K562 (cell line): ENCODE results near the gene DGAT2. TPM values are rescaled to one million over a fixed set of nuclear protein-coding genes. Genes with fewer than 3 reads are reported as not detected.
A peak's percentile ranks its signal among the peaks of the same experiment; 100 is the strongest.

Experiments
- ATAC-seq: fragments of 200-7000 bp; cut with Tn5 transposase; 3 replicates; pipeline ENCODE4 v1.9.1; 2020; ENCODE audit warnings: moderate library complexity
- BruUV-seq: library from RNA; stranded (reverse); fragments of 400-500 nt; replicated peaks from 2 replicates; lab custom pipeline; 2021; lab: Mats Ljungman, UMichigan
- CTCF ChIA-PET: fragments of 300-600 bp; formaldehyde crosslinking; extraction: SDS; loops from one replicate; lab custom pipeline; 2021; ENCODE audit warnings: low intra/inter-chr PET ratio; lab: Yijun Ruan, JAX
- POLR2A ChIA-PET: fragments of 300-600, 350-650 bp; sonication (Branson Sonifier 250); formaldehyde crosslinking; extraction: SDS; loops from one replicate; lab custom pipeline; 2021; ENCODE audit warnings: antibody characterized with exemption, inconsistent platforms; lab: Yijun Ruan, JAX
- DNase-seq, 4 experiments: peaks; one replicate each; pipeline versions ENCODE4 v3.0.0 to v3.0.0-alpha.2; 2011 to 2018; ENCODE audit warnings: low spot score in 3 of 4, mixed read lengths in 3 of 4; ENCODE audit errors: extremely low read depth in 1 of 4
- FAIRE-seq: peaks from 2 replicates; lab custom pipeline; 2011; peaks lifted over from hg19 to GRCh38; lab: Jason Lieb, UNC
- H2AFZ ChIP-seq: 2 replicates; pipeline ENCODE4 v1.6.0; 2011; ENCODE audit warnings: low read depth, low read length, control low read depth, inconsistent platforms
- H3K27ac ChIP-seq: fragments of 200-600 bp; 3 replicates; pipeline ENCODE4 v1.8.0; 2011; ENCODE audit warnings: low read depth, mild to moderate bottlenecking, control low read depth, inconsistent platforms, low read length, moderate library complexity, mixed read lengths; ENCODE audit errors: extremely low read depth
- H3K27me3 ChIP-seq, 2 experiments: fragments of 300-600 bp in 1 of 2; 2 replicates in 1 of 2; 3 replicates in 1 of 2; pipeline versions ENCODE4 v1.6.0 to v1.8.0; 2011; ENCODE audit warnings: inconsistent platforms in 2 of 2, low read length in 2 of 2, mild to moderate bottlenecking in 1 of 2, mixed read lengths in 1 of 2, moderate library complexity in 1 of 2; ENCODE audit not compliant: control insufficient read depth in 2 of 2, insufficient read depth in 2 of 2
- H3K36me3 ChIP-seq: fragments of 300-600 bp; 3 replicates; pipeline ENCODE4 v1.8.0; 2011; ENCODE audit warnings: mild to moderate bottlenecking, low read length, inconsistent platforms; ENCODE audit not compliant: control insufficient read depth, insufficient read depth
- H3K4me1 ChIP-seq, 2 experiments: fragments of 200-600 bp in 1 of 2; replicated peaks in 1 of 2; 2 replicates in 1 of 2; 3 replicates in 1 of 2; pipeline versions ENCODE4 v1.5.1 to v1.8.0; 2011; ENCODE audit warnings: inconsistent platforms in 2 of 2, low read length in 2 of 2, mild to moderate bottlenecking in 1 of 2, mixed read lengths in 1 of 2, moderate library complexity in 1 of 2; ENCODE audit not compliant: control insufficient read depth in 2 of 2, insufficient read depth in 2 of 2
- H3K4me2 ChIP-seq: 2 replicates; pipeline ENCODE4 v1.6.1; 2011; ENCODE audit warnings: low read length, control low read depth, inconsistent platforms, mixed read lengths; ENCODE audit not compliant: insufficient read depth
- H3K4me3 ChIP-seq: fragments of 200-600 bp; sonication (generic), shearing (Covaris generic); 2 replicates; pipeline ENCODE4 v1.5.1; 2016; ENCODE audit warnings: control low read depth, inconsistent platforms
- H3K79me2 ChIP-seq: fragments of 200-600 bp; 3 replicates; pipeline ENCODE4 v1.8.0; 2011; ENCODE audit warnings: low read length, inconsistent platforms; ENCODE audit not compliant: control insufficient read depth, insufficient read depth
- H3K9ac ChIP-seq, 2 experiments: 2 replicates each; pipeline versions ENCODE4 v1.6.0 to v1.6.1; 2011; ENCODE audit warnings: low read depth in 2 of 2, low read length in 2 of 2, control low read depth in 1 of 2, inconsistent platforms in 1 of 2, mild to moderate bottlenecking in 1 of 2, mixed read lengths in 1 of 2; ENCODE audit not compliant: insufficient read depth in 1 of 2
- H3K9me1 ChIP-seq: one replicate; pipeline ENCODE4 v1.6.0; 2011; ENCODE audit warnings: inconsistent platforms, mild to moderate bottlenecking, low read length, moderate library complexity; ENCODE audit not compliant: control insufficient read depth, insufficient read depth
- H3K9me3 ChIP-seq: replicated peaks from 2 replicates; pipeline ENCODE4 v1.5.1; 2011; ENCODE audit warnings: low read depth, low read length, inconsistent platforms; ENCODE audit not compliant: control insufficient read depth, insufficient read depth
- H4K20me1 ChIP-seq: replicated peaks from 2 replicates; pipeline ENCODE4 v1.6.1; 2011; ENCODE audit warnings: low read length, inconsistent platforms, mixed read lengths; ENCODE audit not compliant: control insufficient read depth, insufficient read depth
- ATF1 ChIP-seq, 2 experiments: fragments of 450-650 bp in 1 of 2; IDR thresholded peaks; 2 replicates each; pipeline ENCODE4 v1.6.1; 2016; ENCODE audit warnings: missing compliant biosample characterization in 1 of 2, missing genetic modification characterization in 1 of 2
- CHAMP1 ChIP-seq: fragments of 450-650 bp; IDR thresholded peaks from 2 replicates; pipeline ENCODE4 v1.6.1; 2016; ENCODE audit warnings: mild to moderate bottlenecking
- CREBBP ChIP-seq: IDR thresholded peaks from one replicate; pipeline ENCODE4 v1.6.1; 2012; ENCODE audit warnings: low read depth, mild to moderate bottlenecking, control low read depth, inconsistent platforms, low read length
- GATAD2B ChIP-seq: fragments of 450-650 bp; IDR thresholded peaks from 2 replicates; pipeline ENCODE4 v1.6.1; 2017; ENCODE audit warnings: mild to moderate bottlenecking, borderline replicate concordance
- MAFF ChIP-seq: IDR thresholded peaks from 2 replicates; pipeline ENCODE4 v1.6.1; 2012; ENCODE audit warnings: low read length, improper control_type of control experiment
- MTA2 ChIP-seq: fragments of 450-650 bp; IDR thresholded peaks from 2 replicates; pipeline ENCODE4 v1.6.1; 2016; ENCODE audit warnings: low read depth
- RFX1 ChIP-seq: fragments of 450-650 bp; IDR thresholded peaks from 2 replicates; pipeline ENCODE4 v1.6.1; 2016; ENCODE audit warnings: mild to moderate bottlenecking, moderate library complexity
- RNF219 ChIP-seq: fragments of 250-450 bp; sonication (Bioruptor Pico); IDR thresholded peaks from 2 replicates; pipeline ENCODE4 v1.5.0; 2022; ENCODE audit warnings: mild to moderate bottlenecking
- TEAD4 ChIP-seq, 2 experiments: sonication (generic) in 1 of 2; formaldehyde crosslinking in 1 of 2; IDR thresholded peaks; 2 replicates each; pipeline versions ENCODE4 v1.6.1 to v1.8.0; 2012 to 2022; ENCODE audit warnings: borderline replicate concordance in 1 of 2, inconsistent platforms in 1 of 2, low read length in 1 of 2, mild to moderate bottlenecking in 1 of 2, missing genetic modification reagents in 1 of 2
- XRCC5 ChIP-seq: fragments of 200-400 bp; formaldehyde crosslinking; IDR thresholded peaks from 2 replicates; pipeline ENCODE4 v1.6.1; 2017; ENCODE audit warnings: low read depth, mild to moderate bottlenecking, low read length
- YBX1 ChIP-seq: fragments of 450-650 bp; IDR thresholded peaks from 2 replicates; pipeline ENCODE4 v1.7.1; 2016; ENCODE audit warnings: mild to moderate bottlenecking
- ZNF282 ChIP-seq: sonication (generic); formaldehyde crosslinking; IDR thresholded peaks from 2 replicates; pipeline ENCODE4 v1.8.1; 2023; ENCODE audit warnings: missing genetic modification reagents
- ZSCAN32 ChIP-seq: fragments of 450-650 bp; formaldehyde crosslinking; IDR thresholded peaks from 2 replicates; pipeline ENCODE4 v1.4.0; 2020; ENCODE audit warnings: mild to moderate bottlenecking, moderate library complexity
- WGBS: fragments of 100-300 bp; shearing (Covaris generic); methylation state at CpG from one replicate; pipeline ENCODE4 v1.1.6; 2016; ENCODE audit warnings: low coverage, mixed read lengths; ENCODE audit not compliant: insufficient coverage; ENCODE audit errors: missing lambda C conversion rate; 5-methylcytosine and 5-hydroxymethylcytosine counted together
- in situ Hi-C: fragments of 300-500 bp; cut with MboI; formaldehyde crosslinking; loops from 4 replicates; pipeline ENCODE4 v1.15.0; 2018; ENCODE audit warnings: inconsistent platforms, mixed read lengths
- intact Hi-C: fragments of 100-400 bp; cut with micrococcal nuclease; formaldehyde crosslinking; loops from 2 replicates; pipeline ENCODE4 v1.14.2; 2022
- polyA plus RNA-seq, 8 experiments: library from polyadenylated mRNA; depleted of rRNA in 4 of 8; stranded (reverse) in 5 of 8; unstranded in 3 of 8; fragments of >200 nt; fragmentation: Nextera tagmentation in 2 of 8; fragmentation: Illumina TruSeq in 1 of 8; extraction: Ambion mirVana in 2 of 8; extraction: Trizol in 1 of 8; gene quantifications; 2 replicates each; pipeline versions ENCODE4 v1.2.1 to v1.2.3, GENCODE V29; 2011 to 2014; ENCODE audit warnings: inconsistent platforms in 1 of 8, missing spikeins in 1 of 8
- total RNA-seq, 7 experiments: library from RNA; depleted of rRNA in 6 of 7; stranded (reverse); fragments of >200 nt in 6 of 7; fragmentation: Illumina TruSeq in 2 of 7; extraction: Trizol in 2 of 7; gene quantifications; 2 replicates each; pipeline versions ENCODE4 v1.2.1 to v1.2.3, GENCODE V29; 2011 to 2021; ENCODE audit warnings: low replicate concordance in 1 of 7
- TF ChIP-seq, protein P1 (sequence below): fragments of 450-650 bp; formaldehyde crosslinking; IDR thresholded peaks from 2 replicates; pipeline ENCODE4 v1.4.0; 2022; ENCODE audit warnings: mild to moderate bottlenecking, moderate library complexity

DGAT2 gene
- total and polyA plus RNA-seq, 9 of the 15 experiments (the other 6 are each of a cell fraction or from before 2014, with no cell fraction given), result 0.68 to 2.8 (median 1.8) TPM

DNA sequence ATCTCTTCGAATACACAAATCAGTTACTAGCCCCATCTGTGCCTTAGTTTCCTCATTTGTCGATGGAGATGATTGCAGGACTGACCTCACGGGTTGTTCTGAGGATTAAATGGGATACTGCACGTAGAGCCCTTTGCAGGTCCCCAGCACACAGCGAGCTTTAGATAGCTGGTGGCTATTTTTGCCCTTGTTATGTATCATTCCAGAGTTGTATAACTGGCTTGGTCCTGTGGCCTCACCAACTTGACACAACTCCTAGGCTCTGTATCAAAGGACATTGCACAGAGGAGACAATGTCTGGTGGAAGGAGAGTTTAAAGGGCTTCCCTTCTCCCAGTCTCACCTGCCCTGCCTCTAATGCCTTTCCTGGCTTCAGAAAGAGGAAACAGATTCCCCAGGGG lies 22.8 kb upstream of the DGAT2 start:
- 3% methylated on average over 5 of the region's 5 CpGs for WGBS
- DNase-seq (no peak), ATAC-seq (no peak; the same call in 2 of the 3 replicates), FAIRE-seq (no peak)
- Histone ChIP-seq H3K4me3 (no peak overlapping the region), H3K9ac (peak overlapping the region in 1 of 2 experiments; percentile 14; a peak in 1 of 4 replicates), H3K9me3 (no peaks in the 10 kb centered on the region), H2AFZ (peak overlapping the region; percentile 34; the same call in 1 of the 2 replicates), H3K9me1 (no peaks in the 10 kb centered on the region), H3K36me3 (no peaks in the 10 kb centered on the region), H3K79me2 (no peaks in the 10 kb centered on the region), H3K4me2 (no peak overlapping the region; the same call in 1 of the 2 replicates), H4K20me1 (no peaks in the 10 kb centered on the region), H3K4me1 (peaks cover 10 to 14% of the 10 kb centered on the region in 2 experiments), H3K27ac (no peak overlapping the region), H3K27me3 (no peaks in the 10 kb centered on the region; a peak in 1 of 5 replicates)
- CTCF ChIA-PET, result no interaction called here
- POLR2A ChIA-PET, result interaction anchor here (0.6 kb wide), 1 partner anchor 211 kb away, joined by 3 read pairs; no protein-coding TSS in a partner anchor
- no TSS peak for BruUV-seq
- intact Hi-C loops, result no loop called here
- in situ Hi-C loops, result no loop called here
- TF ChIP-seq GATAD2B (no peak), XRCC5 (no peak), ATF1 (CRISPR knock-in tag; IDR thresholded peaks at IDR 0.05) (no peak), ATF1 (tag; IDR thresholded peaks at IDR 0.05) (no peak), YBX1 (no peak), ZSCAN32 (CRISPR knock-in tag) (no peak), RFX1 (no peak), ZNF282 (CRISPR knock-in tag) (no peak), MAFF (no peak), CHAMP1 (no peak), MTA2 (no peak), RNF219 (CRISPR knock-in tag) (no peak), CREBBP (no peak), TEAD4 (IDR thresholded peaks at IDR 0.05; ENCODE audit: low read length) (no peak), TEAD4 (CRISPR knock-in tag; IDR thresholded peaks at IDR 0.05; ENCODE audit: borderline replicate concordance) (no peak)
- TF ChIP-seq, protein P1, sequence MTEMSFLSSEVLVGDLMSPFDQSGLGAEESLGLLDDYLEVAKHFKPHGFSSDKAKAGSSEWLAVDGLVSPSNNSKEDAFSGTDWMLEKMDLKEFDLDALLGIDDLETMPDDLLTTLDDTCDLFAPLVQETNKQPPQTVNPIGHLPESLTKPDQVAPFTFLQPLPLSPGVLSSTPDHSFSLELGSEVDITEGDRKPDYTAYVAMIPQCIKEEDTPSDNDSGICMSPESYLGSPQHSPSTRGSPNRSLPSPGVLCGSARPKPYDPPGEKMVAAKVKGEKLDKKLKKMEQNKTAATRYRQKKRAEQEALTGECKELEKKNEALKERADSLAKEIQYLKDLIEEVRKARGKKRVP (CRISPR knock-in tag), result no peak
